HepG2 (cell line): ENCODE results near the gene C19orf44.

Source experiments
- ETS1 ChIP-seq: sonication (generic); formaldehyde crosslinking; IDR thresholded peaks from 2 replicates; pipeline ENCODE4 v1.4.0; 2020; ENCODE audit warnings: missing genetic modification reagents
- PATZ1 ChIP-seq: sonication (generic); formaldehyde crosslinking; IDR thresholded peaks from 2 replicates; pipeline ENCODE4 v1.4.0; 2020; ENCODE audit warnings: missing genetic modification reagents
- POLR2A ChIP-seq, 2 experiments: IDR thresholded peaks; 2 replicates each; pipeline ENCODE4 v1.6.1; 2011; ENCODE audit warnings: low read depth in 2 of 2, low read length in 2 of 2, mild to moderate bottlenecking in 1 of 2, moderate library complexity in 1 of 2; ENCODE audit not compliant: insufficient read depth in 1 of 2
- RXRB ChIP-seq: IDR thresholded peaks from 2 replicates; pipeline ENCODE4 v1.6.1; 2016; ENCODE audit warnings: borderline replicate concordance, missing genetic modification reagents, missing compliant biosample characterization
- ZNF24 ChIP-seq: fragments of 450-650 bp; IDR thresholded peaks from 2 replicates; pipeline ENCODE4 v1.6.1; 2017; ENCODE audit warnings: antibody characterized with exemption, mild to moderate bottlenecking
- ZNF589 ChIP-seq: sonication (generic); formaldehyde crosslinking; conservative IDR thresholded peaks from 2 replicates; pipeline ENCODE4 v1.8.0; 2022; ENCODE audit warnings: mild to moderate bottlenecking, moderate library complexity, missing genetic modification reagents

- no peak for TF ChIP-seq ZNF589 (CRISPR knock-in tag)
- TF ChIP-seq ZNF24: no peak
- no peak; a peak in 1 of 4 replicates for TF ChIP-seq POLR2A (IDR thresholded peaks at IDR 0.05; ENCODE audit: insufficient read depth in 1 of 2, low read depth in 2 of 2, low read length in 2 of 2)
- no peak for TF ChIP-seq PATZ1 (CRISPR knock-in tag)
- no peak for TF ChIP-seq RXRB (CRISPR knock-in tag)
- TF ChIP-seq ETS1 (CRISPR knock-in tag): no peak
These were observed 21.9 kb downstream of the C19orf44 start for GRCh38 chr19:16518061-16518460.
